ENCODE results near the gene ID3.

- TF ChIP-seq CTCF (IDR thresholded peaks at IDR 0.05) (no peak), POLR2A (IDR thresholded peaks at IDR 0.05) (no peak)
These were observed 41.0 kb upstream of the ID3 start for GRCh38 chr1:23600283-23600682.
